HCT116 (cell line): ENCODE measurements around the gene TMC4.

Experiments used
- CTCF ChIP-seq, 3 experiments: fragments of 200-600 bp in 1 of 3; sonication (generic) in 1 of 3; IDR thresholded peaks in 2 of 3; conservative IDR thresholded peaks in 1 of 3; 2 replicates each; pipeline ENCODE4 v1.5.1; 2012 to 2017; ENCODE audit warnings: low read depth in 2 of 3, low read length in 2 of 3, antibody characterized with exemption in 1 of 3, borderline replicate concordance in 1 of 3, control low read depth in 1 of 3, mild to moderate bottlenecking in 1 of 3, mixed read lengths in 1 of 3, mixed run types in 1 of 3, moderate library complexity in 1 of 3; ENCODE audit not compliant: insufficient read depth in 1 of 3
- EZH2 ChIP-seq: fragments of 200-600 bp; sonication (generic); IDR thresholded peaks from 2 replicates; pipeline ENCODE4 v1.6.1; 2017; ENCODE audit warnings: antibody characterized with exemption, mixed run types
- EZH2phosphoT487 ChIP-seq: fragments of 200-600 bp; IDR thresholded peaks from 2 replicates; pipeline ENCODE4 v1.6.1; 2018; ENCODE audit warnings: antibody characterized with exemption, borderline replicate concordance
- FOSL1 ChIP-seq: IDR thresholded peaks from 2 replicates; pipeline ENCODE4 v1.6.1; 2012; ENCODE audit warnings: low read depth
- POLR2A ChIP-seq: IDR thresholded peaks from 2 replicates; pipeline ENCODE4 v1.7.0; 2011; ENCODE audit warnings: borderline replicate concordance; ENCODE audit not compliant: insufficient read depth, insufficient read length; ENCODE audit errors: extremely low read depth
- POLR2AphosphoS5 ChIP-seq: IDR thresholded peaks from 2 replicates; pipeline ENCODE4 v1.6.1; 2011; ENCODE audit warnings: mild to moderate bottlenecking, low read depth, low read length, moderate library complexity
- SP1 ChIP-seq: IDR thresholded peaks from 2 replicates; pipeline ENCODE4 v1.6.1; 2012; ENCODE audit warnings: low read depth
- SRF ChIP-seq: IDR thresholded peaks from 2 replicates; pipeline ENCODE4 v1.6.1; 2012; ENCODE audit warnings: low read depth

- TF ChIP-seq CTCF (IDR thresholded peaks at IDR 0.05 in 2 of 3, conservative IDR thresholded peaks at IDR 0.05 in 1 of 3; ENCODE audit: borderline replicate concordance in 1 of 3, insufficient read depth in 1 of 3, low read depth in 2 of 3, low read length in 2 of 3) = peak in 2 of 3 experiments; percentile 66 to 91; a peak in 5 of 6 replicates
- TF ChIP-seq SRF = no peak
- TF ChIP-seq POLR2AphosphoS5 = no peak
- TF ChIP-seq POLR2A = no peak
- TF ChIP-seq EZH2phosphoT487 = no peak
- no peak for TF ChIP-seq SP1
- TF ChIP-seq EZH2 = no peak
- no peak for TF ChIP-seq FOSL1
These were observed 4.6 kb downstream of the TMC4 start for GRCh38 chr19:54168174-54168917.
